ENCODE measurements around the gene IL4R.
"Not testable (repeated sequence)": the region's sequence is repeated elsewhere in the genome, so short reads cannot be mapped to it uniquely, and the experiment has no call there.

Gene IL4R

DNA sequence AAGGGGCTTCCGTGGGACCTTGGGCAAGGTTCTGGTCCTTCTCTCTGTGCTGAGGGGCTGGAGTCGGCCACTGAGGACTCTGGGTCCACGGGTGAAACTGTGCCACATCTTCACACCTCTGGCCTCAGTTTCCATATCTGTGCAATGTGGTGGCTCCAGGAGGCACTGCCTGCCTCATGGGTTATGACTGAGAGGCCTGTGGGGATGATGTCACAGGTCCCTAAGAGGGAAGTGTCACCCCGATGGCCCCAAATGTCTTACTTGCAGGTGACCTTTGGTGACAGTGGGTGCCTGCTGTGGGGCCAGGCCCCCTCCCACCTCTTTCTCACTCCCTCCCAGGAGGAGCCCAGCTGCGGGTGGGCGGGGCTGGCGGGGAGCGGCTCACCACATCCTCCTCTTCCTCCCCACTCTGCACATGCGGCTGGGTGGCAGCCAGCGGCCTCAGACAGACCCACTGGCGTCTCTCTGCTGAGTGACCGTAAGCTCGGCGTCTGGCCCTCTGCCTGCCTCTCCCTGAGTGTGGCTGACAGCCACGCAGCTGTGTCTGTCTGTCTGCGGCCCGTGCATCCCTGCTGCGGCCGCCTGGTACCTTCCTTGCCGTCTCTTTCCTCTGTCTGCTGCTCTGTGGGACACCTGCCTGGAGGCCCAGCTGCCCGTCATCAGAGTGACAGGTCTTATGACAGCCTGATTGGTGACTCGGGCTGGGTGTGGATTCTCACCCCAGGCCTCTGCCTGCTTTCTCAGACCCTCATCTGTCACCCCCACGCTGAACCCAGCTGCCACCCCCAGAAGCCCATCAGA is 88.2 kb downstream of the IL4R start, which contains the start of gene IL21R:
Gene IL21R, plus strand, starts transcription at position 407 of the 801 bp plus-strand sequence. CDS start 27,898 bp downstream, outside the sequence.
- DNase-seq: peak in 10 of 56 donors; percentile 3 to 29 (median 18)

DNA sequence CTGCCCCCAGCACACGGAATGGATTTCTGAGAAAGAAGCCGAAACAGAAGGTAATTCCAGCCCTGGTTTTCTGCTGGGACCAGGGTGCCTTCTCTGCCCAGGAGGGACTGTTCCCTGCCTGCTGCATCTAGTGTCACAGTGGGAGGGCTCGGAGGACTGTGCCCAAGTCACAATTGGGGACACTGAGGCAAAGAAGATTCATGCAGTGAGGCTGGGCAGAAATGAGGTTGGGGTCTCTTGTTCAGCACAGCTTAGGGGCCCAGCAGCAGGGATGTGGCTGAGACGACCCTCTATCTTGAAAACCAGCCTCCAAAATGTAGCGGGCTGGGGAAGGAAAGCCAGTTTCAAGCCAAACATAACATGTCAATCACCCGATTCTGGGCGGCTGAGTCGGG is 88.8 kb downstream of the IL4R start:
- DNase-seq: no peak

DNA sequence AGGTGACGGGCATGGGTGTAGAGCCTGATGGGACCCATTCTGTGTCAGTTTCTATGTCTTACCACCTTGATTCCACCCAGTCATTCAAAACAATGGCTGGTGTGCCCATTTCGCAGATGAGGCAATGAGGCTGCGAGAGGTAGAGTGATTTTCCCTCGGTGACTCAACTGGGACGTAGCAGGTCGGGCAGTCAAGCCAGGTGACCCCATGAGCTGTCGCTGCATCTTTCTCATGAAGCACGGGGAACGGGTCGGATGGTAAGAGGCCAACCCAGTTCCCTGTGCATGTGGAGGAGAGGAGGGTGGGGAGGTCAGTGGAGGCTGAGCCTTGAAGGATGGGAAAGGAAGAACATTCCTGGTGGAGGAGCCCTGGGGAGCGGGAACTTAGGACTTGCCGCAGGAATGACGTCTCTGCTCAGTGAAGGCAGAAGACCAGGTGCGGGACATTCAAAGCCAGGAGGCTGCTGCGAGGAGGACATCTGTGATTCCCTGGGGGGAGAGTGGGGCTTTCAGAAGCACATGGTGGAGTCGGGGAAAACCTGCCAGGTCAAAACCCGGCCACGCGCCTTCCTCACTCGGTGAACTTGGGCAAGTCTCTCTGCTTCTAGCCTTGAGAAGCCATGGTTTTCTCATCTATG is 89.3 kb downstream of the IL4R start:
- no peak for DNase-seq

DNA sequence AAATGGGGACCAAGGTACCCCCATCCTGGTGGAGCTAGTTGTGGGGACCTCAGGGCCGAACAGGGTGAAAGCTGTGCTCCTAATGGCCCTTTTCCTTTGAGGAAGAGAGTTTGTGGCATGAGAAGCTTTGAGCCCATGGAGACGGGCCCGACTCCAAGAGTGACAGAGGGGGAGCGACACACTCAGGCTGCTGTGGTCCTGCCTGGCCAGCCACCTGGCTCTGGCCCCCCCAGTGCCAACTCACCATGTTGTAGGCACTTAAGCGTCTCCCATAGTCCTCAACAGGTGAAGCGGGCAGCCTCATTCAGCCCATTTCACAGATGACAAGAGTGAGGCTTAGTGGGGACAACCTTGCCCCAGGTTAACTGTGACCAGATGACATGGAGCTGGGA is 89.8 kb downstream of the IL4R start:
- no peak for DNase-seq

DNA sequence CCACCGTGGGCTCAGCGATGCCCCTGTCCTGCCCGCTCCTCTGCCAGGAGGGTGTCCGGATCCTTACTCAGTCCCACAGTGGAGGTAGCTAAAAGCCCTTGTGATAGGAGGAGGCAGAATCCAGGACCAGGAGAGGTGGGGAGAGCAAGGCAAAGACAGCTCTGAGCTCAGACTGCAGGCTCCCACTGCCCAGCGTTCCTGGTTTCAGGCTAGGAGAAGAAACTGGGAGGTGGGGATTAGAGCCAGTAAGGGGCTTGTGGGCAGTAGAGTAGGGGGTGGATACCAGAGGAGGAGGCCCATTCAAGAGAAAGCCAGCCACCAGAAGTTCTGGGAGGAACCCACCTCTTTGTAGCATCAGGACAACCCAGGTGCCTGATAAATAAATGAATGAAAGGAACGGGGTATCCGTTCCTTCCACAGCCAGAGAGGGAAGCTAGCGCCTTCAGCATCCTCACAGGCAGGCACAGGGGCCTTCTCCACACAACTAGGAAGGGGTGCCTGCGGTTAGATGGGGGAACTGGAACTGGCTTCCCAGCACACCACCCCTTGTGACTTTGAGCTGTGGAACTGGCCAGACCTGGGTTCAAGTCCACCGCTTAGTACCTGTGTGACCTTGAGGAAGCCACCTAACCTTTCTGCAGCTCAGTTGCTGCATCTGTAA is 90.5 kb downstream of the IL4R start:
- DNase-seq: no peak

DNA sequence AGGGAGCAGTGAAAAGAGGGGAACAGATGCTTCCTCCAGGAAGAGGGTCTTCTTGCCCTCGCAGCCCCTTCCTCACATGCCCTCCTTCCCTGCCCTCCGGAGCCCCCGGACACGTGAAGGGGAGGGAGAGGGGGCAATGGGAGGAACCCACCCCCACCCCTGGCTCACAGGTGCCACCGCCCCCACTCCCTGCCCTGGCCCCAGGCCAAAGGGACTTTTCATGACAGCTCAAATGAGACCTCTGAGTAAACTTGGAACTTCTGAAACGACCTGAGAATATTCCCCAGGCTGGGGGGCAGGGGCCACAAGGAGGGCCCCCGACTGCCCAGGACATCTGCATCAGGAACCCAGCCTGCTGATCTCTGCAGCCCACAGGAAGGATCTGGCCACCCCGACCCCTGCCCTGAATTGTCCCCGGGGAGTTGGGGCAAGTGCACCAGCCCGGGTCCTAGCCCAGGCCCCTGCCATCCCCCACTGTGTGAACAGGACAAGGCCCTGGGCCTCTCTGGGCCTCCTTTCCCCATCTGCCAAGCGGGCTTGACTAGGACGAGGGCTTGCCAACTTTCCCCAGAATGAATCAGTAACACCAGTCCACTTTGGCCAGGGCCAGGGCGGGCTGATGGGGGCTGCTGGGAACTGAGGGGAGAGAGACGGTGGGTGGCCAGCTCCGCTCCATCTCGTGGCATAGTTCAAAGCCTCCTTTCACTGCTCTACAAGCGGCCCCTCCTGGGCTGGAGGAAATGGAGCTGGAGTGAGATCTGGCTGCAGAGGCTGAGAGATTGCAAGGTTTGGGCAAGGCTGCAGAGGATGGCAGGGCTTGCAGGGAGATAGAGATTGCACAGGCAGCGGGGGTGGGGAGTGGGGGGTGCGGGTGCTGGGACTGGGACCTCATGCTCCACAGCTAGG is 92.0 kb downstream of the IL4R start:
- no peak for DNase-seq

DNA sequence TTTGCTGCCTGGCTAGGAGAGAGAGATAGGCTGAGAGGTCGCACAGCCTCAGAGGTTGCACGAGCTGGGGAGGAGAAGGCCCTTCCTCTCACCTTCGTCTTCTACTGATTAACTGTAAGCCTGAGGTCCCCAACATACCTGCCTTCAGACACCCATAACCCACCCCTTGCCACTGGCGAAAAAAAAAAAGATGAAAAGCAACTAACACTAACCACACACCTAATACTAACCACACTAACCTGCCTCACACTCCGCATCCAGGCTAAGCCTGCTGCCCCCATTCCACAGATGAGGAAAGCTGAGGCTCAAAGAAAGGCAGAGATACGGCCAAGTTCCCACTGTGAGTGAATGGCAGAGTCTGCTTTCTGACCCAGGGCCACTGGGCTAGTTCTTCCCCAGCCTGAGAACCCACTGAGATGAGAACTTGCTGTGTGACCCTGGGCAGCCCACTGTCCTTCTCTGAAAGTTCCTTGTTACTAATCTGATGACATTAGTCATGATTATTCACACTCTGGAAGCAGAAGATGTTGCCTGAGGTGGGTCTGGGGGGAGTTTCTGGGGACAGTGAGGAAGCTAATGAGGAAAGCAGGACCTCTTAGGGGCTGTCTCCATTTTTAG is 92.8 kb downstream of the IL4R start:
- no peak for DNase-seq

DNA sequence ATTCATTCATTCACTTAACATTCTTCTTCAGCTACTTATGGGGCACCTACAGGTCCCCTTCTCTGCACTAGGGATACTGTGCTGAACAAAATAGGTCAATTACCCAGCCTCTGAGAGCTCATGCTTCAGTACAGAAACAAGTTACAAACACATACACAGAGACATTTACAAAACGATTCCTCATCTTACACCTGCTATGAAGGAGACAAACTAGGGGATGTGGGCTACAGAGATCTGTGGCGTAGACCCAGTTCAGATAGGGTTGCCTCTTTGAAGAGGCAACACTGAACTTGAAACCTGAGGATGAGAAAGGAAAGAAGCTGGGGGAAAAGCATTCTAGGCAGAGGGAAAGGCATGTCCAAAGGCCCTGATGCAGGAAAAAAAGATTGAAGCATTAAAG is 93.4 kb downstream of the IL4R start:
- DNase-seq: no peak

DNA sequence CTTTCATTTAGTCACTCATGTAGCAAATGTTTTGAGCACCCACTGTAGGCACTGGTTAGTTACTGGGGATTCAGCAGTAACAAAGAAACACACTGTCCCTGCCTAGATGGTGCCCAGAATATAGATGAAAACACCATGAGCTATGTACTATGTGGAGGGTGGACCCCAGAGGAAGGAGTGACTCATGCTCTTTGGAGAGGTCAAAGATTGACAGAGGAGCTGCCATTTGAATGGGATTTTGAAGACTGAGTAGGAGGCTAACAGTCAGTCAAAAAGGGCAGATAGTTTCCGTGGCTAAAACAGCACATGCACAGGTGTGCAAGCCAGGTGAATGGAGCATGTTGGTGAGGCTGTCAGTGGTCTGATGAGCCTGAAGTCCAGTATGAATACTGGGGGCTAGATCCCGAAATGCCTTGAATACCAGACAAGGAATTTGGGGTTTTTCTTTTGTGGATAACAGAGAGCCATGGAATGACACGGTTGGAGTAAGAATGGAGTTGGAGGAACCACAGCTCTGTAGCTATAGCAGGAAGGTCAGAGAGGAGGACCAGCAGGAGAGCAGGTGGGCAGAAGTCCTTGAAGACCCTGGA is 94.3 kb downstream of the IL4R start:
- DNase-seq: no peak

DNA sequence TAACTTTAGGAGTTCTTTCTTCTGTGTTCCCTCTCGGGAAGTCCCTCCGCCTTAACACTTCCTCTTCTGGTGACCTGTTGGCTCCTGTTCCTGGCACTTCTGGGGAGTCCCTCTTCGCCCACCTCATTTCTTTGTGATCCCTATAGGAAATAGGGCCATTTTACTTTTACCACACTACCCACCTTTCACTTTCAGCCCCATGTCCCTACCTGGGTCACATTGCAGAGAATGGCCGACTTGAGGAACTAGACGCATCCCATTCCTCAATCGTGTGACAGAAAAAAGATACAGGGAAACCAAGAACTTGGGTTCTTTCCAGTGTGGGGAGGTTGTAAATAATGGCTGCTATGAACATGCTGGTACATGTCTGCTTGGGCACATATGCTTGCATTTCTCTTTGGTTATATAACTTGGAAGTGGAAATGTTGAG is 94.8 kb downstream of the IL4R start:
- no peak for DNase-seq

DNA sequence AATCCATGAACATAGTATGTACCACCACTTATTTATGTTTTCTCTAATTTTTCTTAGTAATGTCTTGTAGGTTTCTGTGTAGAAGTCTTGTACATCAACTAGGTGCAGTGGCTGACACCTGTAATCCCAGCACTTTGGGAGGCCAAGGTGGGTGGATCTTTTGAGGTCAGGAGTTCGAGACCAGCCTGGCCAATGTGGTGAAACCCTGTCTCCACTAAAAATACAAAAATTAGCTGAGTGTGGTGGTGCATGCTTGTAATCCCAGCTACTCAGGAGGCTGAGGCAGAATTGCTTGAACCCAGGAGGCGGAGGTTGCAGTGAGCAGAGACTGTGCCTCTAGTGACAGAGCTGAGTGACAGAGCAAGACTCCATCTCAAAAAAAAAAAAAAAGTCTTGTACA is 96.2 kb downstream of the IL4R start:
- DNase-seq: not testable (repeated sequence)

DNA sequence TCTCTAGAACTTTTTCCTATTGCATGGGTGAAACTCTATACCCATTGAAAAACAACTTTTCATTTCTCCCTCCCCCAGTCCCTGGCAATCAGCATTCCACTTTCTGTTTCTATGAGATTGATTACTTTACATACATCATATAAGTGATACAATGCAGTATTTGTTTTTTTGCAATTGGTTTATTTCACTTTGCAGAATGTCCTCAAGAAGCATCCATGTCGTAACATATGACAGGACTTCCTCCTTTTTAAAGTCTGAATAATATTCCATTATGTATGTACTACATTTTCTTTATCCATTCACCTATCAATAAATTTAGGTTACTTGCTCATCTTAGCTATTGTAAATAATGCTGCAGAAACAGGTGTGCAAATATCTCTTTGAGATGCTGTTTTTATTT is 97.0 kb downstream of the IL4R start:
- no peak for DNase-seq

DNA sequence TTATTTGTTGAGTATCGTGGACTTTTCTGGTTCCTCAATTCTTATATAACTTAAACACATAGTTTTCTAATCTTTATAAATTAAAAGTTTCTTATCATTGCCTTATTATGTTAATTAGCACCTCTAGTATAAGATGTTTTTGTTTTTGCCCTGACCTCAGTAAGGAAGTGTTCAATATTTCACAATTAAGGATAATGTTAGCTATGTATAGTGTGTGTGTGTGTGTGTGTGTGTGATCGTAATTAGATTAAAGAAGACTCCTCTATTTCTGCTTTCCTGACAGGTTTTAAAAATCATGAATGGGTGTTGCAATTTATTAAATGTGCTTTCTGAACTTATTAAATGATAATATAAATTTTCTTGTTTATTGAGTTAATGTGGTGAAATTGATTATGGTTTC is 100.2 kb downstream of the IL4R start:
- DNase-seq: no peak
